Common myeloid progenitor, CD34-positive (primary cell): ENCODE results near the gene RAI14.

ENCODE experiments used
- CTCF ChIA-PET: fragments of 350-600 bp; sonication (Branson Sonifier 250); formaldehyde crosslinking; loops from one replicate; lab custom pipeline; 2021; ENCODE audit warnings: antibody characterized with exemption; lab: Charles Lee
- POLR2A ChIA-PET: fragments of 350-600 bp; sonication (Branson Sonifier 250); formaldehyde crosslinking; loops from one replicate; lab custom pipeline; 2021; ENCODE audit warnings: antibody characterized with exemption; lab: Charles Lee
- DNase-seq, 3 donors: peaks; one replicate each; pipeline versions ENCODE4 v3.0.0 to v3.0.0-alpha.2; 2013
- H3K27ac ChIP-seq, 2 experiments: 1 replicate in 1 of 2; 2 replicates in 1 of 2; pipeline ENCODE4 v1.7.0; 2013; ENCODE audit warnings: inconsistent platforms in 2 of 2, low read length in 2 of 2, mild to moderate bottlenecking in 2 of 2, low read depth in 1 of 2, moderate library complexity in 1 of 2; ENCODE audit not compliant: severe bottlenecking in 2 of 2, insufficient read depth in 1 of 2, poor library complexity in 1 of 2
- H3K27me3 ChIP-seq, 5 experiments: replicated peaks in 2 of 5; 1 replicate in 3 of 5; 2 replicates in 2 of 5; pipeline versions ENCODE4 v1.6.1 to v1.7.0; 2013; ENCODE audit warnings: low read length in 4 of 5, mild to moderate bottlenecking in 2 of 5, moderate library complexity in 2 of 5, inconsistent platforms in 1 of 5; ENCODE audit not compliant: insufficient read depth in 5 of 5, control insufficient read depth in 4 of 5
- H3K36me3 ChIP-seq, 4 experiments: 1 replicate in 2 of 4; 2 replicates in 2 of 4; pipeline versions ENCODE4 v1.6.1 to v1.7.0; 2013; ENCODE audit warnings: low read length in 3 of 4, control low read depth in 1 of 4, mild to moderate bottlenecking in 1 of 4; ENCODE audit not compliant: control insufficient read depth in 4 of 4, insufficient read depth in 4 of 4
- H3K4me1 ChIP-seq, 4 experiments: 1 replicate in 3 of 4; 2 replicates in 1 of 4; pipeline versions ENCODE4 v1.6.1 to v1.7.1; 2013; ENCODE audit warnings: low read length in 3 of 4, mild to moderate bottlenecking in 3 of 4, control low read depth in 1 of 4, inconsistent platforms in 1 of 4, moderate library complexity in 1 of 4; ENCODE audit not compliant: control insufficient read depth in 4 of 4, insufficient read depth in 4 of 4; ENCODE audit errors: control extremely low read depth in 1 of 4
- H3K4me3 ChIP-seq, 7 experiments: 1 replicate in 4 of 7; 2 replicates in 3 of 7; pipeline versions ENCODE4 v1.5.1 to v1.7.0; 2013; ENCODE audit warnings: mild to moderate bottlenecking in 7 of 7, low read length in 6 of 7, moderate library complexity in 6 of 7, inconsistent platforms in 2 of 7, low read depth in 2 of 7, control low read depth in 1 of 7; ENCODE audit not compliant: insufficient read depth in 4 of 7, control insufficient read depth in 1 of 7; ENCODE audit errors: extremely low read depth in 1 of 7
- H3K9me3 ChIP-seq, 5 experiments: 1 replicate in 4 of 5; 2 replicates in 1 of 5; pipeline versions ENCODE4 v1.6.1 to v1.7.1; 2013; ENCODE audit warnings: low read length in 4 of 5, mild to moderate bottlenecking in 2 of 5, inconsistent platforms in 1 of 5, low read depth in 1 of 5, moderate library complexity in 1 of 5; ENCODE audit not compliant: control insufficient read depth in 4 of 5, insufficient read depth in 2 of 5; ENCODE audit errors: control extremely low read depth in 1 of 5
- WGBS: methylation state at CpG from one replicate; pipeline ENCODE4 v1.1.5; 2013; ENCODE audit not compliant: insufficient coverage; 5-methylcytosine and 5-hydroxymethylcytosine counted together

RAI14 gene

GRCh38 chr5:34843497-34843896, 187.4 kb downstream of the RAI14 start:
- DNase-seq = no peak
- Histone ChIP-seq H3K4me1 (peaks cover 3 to 8% (median 7%) of the 10 kb centered on the region in 4 experiments), H3K27ac (no peak overlapping the region), H3K36me3 (no peaks in the 10 kb centered on the region), H3K27me3 (no peaks in the 10 kb centered on the region), H3K4me3 (no peak overlapping the region), H3K9me3 (peaks cover 0 to 5% (median 2%) of the 10 kb centered on the region in 5 experiments)
- 20% methylated on average over 1 of the region's 2 CpGs for WGBS
- POLR2A ChIA-PET = no interaction called here
- CTCF ChIA-PET = interaction anchor here (1.2 kb wide), 1 partner anchor 8 kb away, joined by 3 read pairs; no protein-coding TSS in a partner anchor

GRCh38 chr5:34844106-34844505, 188.0 kb downstream of the RAI14 start:
- H3K4me3 ChIP-seq = no peak overlapping the region
- no peak overlapping the region for H3K27ac ChIP-seq
- peaks cover 0 to 8% (median 2%) of the 10 kb centered on the region in 5 experiments for H3K9me3 ChIP-seq
- H3K27me3 ChIP-seq = no peaks in the 10 kb centered on the region
- peak in 2 of 3 donors; percentile 28 to 62 for DNase-seq
- CTCF ChIA-PET = interaction anchor here (0.6 to 1.2 kb wide), 3 partner anchors 9 to 143 kb away, joined by 3 read pairs; no protein-coding TSS in a partner anchor
- H3K36me3 ChIP-seq = no peaks in the 10 kb centered on the region
- H3K4me1 ChIP-seq = peaks cover 3 to 6% (median 5%) of the 10 kb centered on the region in 4 experiments
- POLR2A ChIA-PET = no interaction called here
- 40% methylated on average over 1 of the region's 3 CpGs for WGBS

- H3K36me3 ChIP-seq = no peaks in the 10 kb centered on the region
- DNase-seq = no peak
- H3K27me3 ChIP-seq = no peaks in the 10 kb centered on the region
- WGBS = 100% methylated on average over 3 of the region's 4 CpGs
- H3K9me3 ChIP-seq = peaks cover 0 to 8% (median 2%) of the 10 kb centered on the region in 5 experiments
- no peaks in the 10 kb centered on the region for H3K4me1 ChIP-seq
- CTCF ChIA-PET = interaction anchor here (0.6 to 1.5 kb wide), 3 partner anchors 23 to 144 kb away, joined by 3 to 4 read pairs (median 3); no protein-coding TSS in a partner anchor
- no peak overlapping the region for H3K4me3 ChIP-seq
- H3K27ac ChIP-seq = no peak overlapping the region
- POLR2A ChIA-PET = no interaction called here
These were observed 188.9 kb downstream of the RAI14 start for GRCh38 chr5:34844999-34845398.

DNA sequence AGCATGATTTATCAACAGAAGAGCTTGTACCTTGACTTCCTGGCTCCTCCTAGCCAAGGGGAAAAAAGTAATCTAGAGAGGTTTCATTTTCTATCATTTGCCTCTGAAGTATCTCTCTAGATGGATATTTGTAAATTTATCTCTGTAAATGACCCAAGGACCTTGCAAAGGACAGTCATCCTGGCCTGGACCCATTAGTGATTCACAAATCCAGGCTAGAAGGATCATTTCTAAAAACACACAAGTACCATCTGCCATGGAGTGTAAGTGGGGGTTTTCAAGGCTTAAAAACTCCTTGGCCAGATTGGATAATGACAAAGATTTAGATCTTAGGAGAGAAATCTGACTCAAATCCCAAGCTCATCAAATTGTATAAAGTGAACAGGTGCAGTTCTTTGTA, 190.9 kb downstream of the RAI14 start:
- ChIA-PET CTCF (interaction anchor here (0.7 kb wide), 1 partner anchor 50 kb away, joined by 3 read pairs; no protein-coding TSS in a partner anchor), POLR2A (no interaction called here)
- no peak overlapping the region for H3K27ac ChIP-seq
- no peaks in the 10 kb centered on the region for H3K27me3 ChIP-seq
- H3K4me1 ChIP-seq = no peaks in the 10 kb centered on the region
- no peak overlapping the region for H3K4me3 ChIP-seq
- peaks cover 0 to 8% (median 2%) of the 10 kb centered on the region in 5 experiments for H3K9me3 ChIP-seq
- no peaks in the 10 kb centered on the region for H3K36me3 ChIP-seq
- no peak for DNase-seq

DNA sequence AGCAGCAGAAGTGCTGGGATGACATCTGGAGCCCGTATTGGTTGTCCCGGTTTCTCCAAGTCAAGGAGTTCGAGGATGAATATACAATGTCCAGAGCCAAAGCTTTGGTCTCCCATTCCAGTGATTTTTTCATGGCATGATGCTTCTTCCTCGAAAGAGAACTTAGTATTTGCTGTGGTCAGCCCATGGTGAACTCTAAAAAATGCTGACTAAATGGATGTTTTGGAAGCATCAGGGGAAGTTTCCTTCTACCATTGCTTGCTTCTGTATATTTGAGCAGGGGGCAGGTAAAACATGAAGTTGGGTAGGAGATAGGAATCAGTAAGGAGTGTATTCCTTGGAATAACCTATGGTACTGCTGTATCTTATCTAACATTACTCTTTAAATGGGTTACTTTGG, 191.4 kb downstream of the RAI14 start:
- ChIA-PET CTCF (no interaction called here), POLR2A (no interaction called here)
- H3K27ac ChIP-seq = no peak overlapping the region

GRCh38 chr5:34848230-34848629, 192.1 kb downstream of the RAI14 start:
- CTCF ChIA-PET = interaction anchor here (0.6 to 2.2 kb wide), 2 partner anchors 50 to 912 kb away, joined by 3 to 8 read pairs; partner anchors contain the start of gene RXFP3
- Histone ChIP-seq H3K4me1 (no peaks in the 10 kb centered on the region), H3K9me3 (peaks cover 0 to 4% (median 0%) of the 10 kb centered on the region in 5 experiments), H3K36me3 (no peaks in the 10 kb centered on the region), H3K27ac (no peak overlapping the region), H3K4me3 (no peak overlapping the region), H3K27me3 (no peaks in the 10 kb centered on the region)
- DNase-seq = no peak
- POLR2A ChIA-PET = no interaction called here
- no CpG with 5 or more reads among the region's 2 CpGs for WGBS

More for the DNA sequence above, 191.4 kb downstream of the RAI14 start:
- 100% methylated on average over 4 of the region's 4 CpGs for WGBS
- Histone ChIP-seq H3K4me3 (no peak overlapping the region), H3K9me3 (peaks cover 0 to 6% (median 0%) of the 10 kb centered on the region in 5 experiments), H3K27me3 (no peaks in the 10 kb centered on the region), H3K36me3 (no peaks in the 10 kb centered on the region), H3K4me1 (no peaks in the 10 kb centered on the region)
- DNase-seq = no peak

GRCh38 chr5:34849253-34849652, 193.1 kb downstream of the RAI14 start:
- CTCF ChIA-PET = interaction anchor here (1.2 to 2.2 kb wide), 2 partner anchors 49 to 57 kb away, joined by 3 to 8 read pairs; no protein-coding TSS in a partner anchor
- no peak for DNase-seq
- POLR2A ChIA-PET = no interaction called here
- peaks cover 0 to 4% (median 0%) of the 10 kb centered on the region in 5 experiments for H3K9me3 ChIP-seq
- H3K27me3 ChIP-seq = no peaks in the 10 kb centered on the region
- H3K27ac ChIP-seq = no peak overlapping the region
- no peaks in the 10 kb centered on the region for H3K4me1 ChIP-seq
- H3K4me3 ChIP-seq = no peak overlapping the region
- H3K36me3 ChIP-seq = no peaks in the 10 kb centered on the region
- 54% methylated on average over 2 of the region's 3 CpGs for WGBS
